Measurements from ENCODE around the gene ZAP70.

Gene ZAP70

DNA sequence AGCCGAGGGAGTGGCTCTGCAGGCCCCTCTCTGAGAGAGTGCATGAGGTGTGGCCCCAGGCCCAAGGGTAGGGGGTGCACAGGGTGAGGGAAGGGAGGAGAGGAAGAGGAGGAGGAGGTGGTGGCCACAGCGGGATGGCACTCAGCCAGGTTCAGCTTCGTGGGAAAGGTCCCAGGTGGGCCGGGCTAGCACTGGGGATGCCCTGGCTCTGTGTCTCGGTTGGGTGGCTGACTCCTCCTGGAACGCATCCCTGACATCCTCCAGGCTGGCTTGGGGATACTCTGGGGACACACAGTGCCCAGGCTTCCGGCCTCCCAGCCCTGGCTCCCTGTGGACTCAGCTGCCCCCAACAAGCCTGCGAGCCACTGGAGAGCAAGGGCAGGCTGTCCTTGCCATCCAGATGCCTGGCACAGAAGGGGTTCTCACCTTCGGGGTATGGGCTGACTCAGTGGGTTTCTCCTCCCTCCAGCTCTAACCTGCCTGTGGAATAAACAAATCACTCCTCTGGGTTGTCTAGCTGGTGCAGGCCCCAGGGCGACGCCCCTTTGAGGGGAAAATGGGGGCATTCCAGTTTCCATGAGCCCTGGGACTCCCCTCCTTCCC lies 582 bp upstream of the ZAP70 start:
- no peak overlapping the region for H3K4me3 ChIP-seq (ENCODE audit: low read depth, low read length)
- TF ChIP-seq, protein P1, sequence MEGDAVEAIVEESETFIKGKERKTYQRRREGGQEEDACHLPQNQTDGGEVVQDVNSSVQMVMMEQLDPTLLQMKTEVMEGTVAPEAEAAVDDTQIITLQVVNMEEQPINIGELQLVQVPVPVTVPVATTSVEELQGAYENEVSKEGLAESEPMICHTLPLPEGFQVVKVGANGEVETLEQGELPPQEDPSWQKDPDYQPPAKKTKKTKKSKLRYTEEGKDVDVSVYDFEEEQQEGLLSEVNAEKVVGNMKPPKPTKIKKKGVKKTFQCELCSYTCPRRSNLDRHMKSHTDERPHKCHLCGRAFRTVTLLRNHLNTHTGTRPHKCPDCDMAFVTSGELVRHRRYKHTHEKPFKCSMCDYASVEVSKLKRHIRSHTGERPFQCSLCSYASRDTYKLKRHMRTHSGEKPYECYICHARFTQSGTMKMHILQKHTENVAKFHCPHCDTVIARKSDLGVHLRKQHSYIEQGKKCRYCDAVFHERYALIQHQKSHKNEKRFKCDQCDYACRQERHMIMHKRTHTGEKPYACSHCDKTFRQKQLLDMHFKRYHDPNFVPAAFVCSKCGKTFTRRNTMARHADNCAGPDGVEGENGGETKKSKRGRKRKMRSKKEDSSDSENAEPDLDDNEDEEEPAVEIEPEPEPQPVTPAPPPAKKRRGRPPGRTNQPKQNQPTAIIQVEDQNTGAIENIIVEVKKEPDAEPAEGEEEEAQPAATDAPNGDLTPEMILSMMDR (IDR thresholded peaks at IDR 0.05; ENCODE audit: borderline replicate concordance, insufficient read depth, low read depth, low read length), result no peak

DNA sequence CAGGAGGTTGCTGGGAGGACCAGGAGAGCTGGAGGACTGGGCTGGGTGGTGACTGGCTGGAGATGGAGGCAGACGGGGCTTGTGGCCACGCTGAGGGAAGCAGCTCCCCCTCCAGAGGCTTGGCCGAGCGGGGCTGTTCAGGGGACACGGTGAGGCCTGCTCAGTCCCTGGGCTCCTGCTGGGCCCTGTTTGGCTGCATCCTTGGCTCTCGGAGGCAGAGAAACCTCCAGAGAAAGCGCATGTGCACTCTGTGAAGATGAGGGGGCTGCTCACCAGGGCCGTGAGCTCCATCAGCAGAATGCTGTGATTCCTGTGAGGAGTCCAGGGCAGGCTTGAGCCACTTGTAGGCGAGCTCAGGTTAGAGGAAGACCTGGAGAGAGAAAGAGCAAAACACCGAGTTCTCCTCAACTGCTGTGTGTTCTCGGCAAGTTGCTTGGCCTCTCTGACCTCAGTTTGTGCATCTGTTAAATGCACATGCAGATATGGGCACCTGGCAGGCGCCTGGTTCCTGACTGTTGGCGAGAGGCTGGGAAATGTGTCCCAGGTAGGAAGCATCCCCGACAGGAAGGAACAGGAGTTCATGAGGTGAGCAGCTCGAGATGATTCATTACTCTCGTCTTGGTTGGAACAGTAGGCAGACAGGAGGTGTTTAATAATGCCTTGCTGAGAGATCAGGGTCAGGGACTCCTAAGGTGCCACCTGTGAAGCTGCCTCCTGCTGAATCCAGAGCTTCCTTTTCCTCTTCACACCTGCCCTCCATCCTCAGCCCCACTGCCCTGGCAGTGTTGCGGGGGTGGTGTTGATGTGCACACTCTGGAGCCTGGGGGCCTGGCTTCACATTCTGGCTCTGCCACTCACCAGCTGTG lies 941 bp downstream of the ZAP70 start:
- H3K4me3 ChIP-seq (ENCODE audit: low read depth, low read length), result no peak overlapping the region
- TF ChIP-seq, protein P1 (IDR thresholded peaks at IDR 0.05; ENCODE audit: borderline replicate concordance, insufficient read depth, low read depth, low read length), result no peak

DNA sequence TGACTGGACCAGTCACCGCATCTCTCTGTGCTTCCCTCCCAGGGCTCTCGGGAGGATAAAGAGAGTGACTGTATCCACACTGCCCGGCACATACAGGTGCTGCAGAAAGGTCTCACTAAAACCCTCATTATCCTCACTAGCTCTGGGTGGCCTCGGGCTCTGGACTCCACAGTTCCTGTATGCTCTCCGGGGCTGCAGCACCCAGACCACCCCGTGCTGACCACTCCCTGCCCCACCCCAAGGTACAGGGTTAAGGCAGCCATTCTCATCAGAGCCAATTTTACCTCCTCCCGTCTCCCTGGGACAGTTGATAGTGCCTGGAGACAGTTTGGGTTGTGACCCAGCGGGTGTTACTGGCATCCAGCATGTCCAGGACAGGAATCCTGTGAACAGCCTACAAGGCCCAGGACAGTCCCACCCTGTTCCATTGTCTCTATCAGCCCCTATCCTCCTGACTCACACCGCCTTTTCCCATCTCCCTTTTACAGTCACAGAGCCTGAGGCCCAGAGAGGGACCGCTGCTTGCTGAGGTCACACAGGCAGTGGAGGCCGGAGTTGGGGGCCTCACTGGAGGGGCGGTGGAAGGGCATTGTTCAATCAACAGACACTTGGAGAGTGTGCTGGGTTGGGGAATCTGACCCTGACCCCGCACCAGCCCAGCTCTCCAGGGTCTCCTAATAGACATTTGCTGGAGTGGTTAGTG lies 1.7 kb downstream of the ZAP70 start:
- H3K4me3 ChIP-seq (ENCODE audit: low read depth, low read length), result no peak overlapping the region
- TF ChIP-seq, protein P1 (IDR thresholded peaks at IDR 0.05; ENCODE audit: borderline replicate concordance, insufficient read depth, low read depth, low read length), result no peak

DNA sequence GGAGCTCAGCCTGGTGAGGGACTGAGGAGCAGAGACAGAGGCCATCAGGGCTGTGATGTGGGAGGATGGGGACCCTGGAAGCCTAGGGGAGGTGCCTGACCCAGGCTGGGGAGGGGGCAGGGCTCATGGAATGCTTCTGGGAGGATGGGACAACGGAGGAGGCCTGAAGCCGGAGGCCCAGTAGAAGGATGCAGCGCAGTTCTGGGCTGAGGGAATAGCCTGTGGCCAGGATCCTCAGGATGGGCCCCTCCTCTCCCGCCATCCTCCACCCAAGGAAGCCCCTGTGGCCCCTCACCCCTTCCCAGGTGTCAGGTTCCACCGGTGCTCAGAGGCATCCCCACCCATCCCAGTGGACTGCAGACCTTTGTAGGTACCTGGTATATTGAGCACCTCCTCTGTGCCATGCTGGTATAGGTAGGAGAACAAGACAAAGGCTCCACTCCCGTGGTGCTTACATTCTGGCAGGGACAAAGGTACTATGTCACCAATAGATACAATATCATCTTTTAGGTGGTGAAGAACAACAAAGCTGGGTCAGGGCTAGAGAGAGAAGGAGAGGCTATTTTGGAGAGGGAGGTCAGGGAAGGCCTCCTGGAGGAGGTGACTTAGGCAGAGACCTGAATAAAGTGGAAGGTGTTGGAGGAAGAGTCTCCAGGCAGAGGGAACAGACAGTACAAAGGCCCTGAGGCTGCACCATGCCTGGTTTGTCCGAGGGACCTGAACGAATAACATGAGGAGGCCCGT lies 2.7 kb downstream of the ZAP70 start:
- TF ChIP-seq, protein P1 (IDR thresholded peaks at IDR 0.05; ENCODE audit: borderline replicate concordance, insufficient read depth, low read depth, low read length), result no peak
- no peak overlapping the region for H3K4me3 ChIP-seq (ENCODE audit: low read depth, low read length)

DNA sequence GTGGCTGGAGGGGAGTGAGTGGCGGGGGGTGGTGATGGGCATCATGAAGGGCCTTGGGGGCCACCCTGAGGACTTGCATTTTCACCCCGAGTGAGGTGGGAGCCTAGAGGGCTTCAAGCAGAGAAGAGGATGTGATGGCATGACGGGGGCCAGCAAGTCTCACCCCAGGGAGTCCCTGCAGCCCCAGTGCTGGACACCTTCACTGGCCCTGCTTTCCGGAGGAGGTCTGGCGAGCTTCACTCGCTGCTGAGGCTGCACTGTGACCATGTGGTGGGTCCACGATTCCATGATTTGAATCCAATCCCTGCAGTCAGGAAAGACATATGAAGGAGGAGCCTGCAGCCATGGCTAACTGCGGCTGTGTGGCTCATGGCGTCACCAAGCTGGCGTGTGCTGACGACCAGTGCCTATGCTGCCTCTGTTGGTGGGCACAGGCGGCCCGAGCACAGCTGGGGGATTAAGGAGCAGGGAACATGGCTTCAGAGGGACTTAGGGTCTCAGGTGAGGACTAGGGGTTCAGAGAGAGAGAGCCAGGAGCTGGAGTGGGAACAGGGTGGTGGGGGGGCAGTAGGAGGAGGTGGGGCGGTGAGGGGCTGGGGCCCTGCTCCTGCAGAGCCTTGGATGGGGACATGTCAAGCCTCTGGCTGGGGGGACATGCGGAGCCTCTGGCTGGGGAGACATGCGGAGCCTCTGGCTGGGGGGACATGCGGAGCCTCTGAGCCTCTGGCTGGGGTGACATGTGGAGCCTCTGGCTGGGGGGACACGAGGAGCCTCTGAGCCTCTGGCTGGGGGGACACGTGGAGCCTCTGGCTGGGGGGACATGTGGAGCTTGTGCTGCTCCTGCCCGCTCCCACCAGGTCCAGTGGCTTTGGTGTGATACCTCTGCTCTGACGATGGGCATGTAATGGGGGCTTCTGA lies 3.6 kb downstream of the ZAP70 start:
- TF ChIP-seq, protein P1 (IDR thresholded peaks at IDR 0.05; ENCODE audit: borderline replicate concordance, insufficient read depth, low read depth, low read length), result no peak
- no peak overlapping the region for H3K4me3 ChIP-seq (ENCODE audit: low read depth, low read length)

DNA sequence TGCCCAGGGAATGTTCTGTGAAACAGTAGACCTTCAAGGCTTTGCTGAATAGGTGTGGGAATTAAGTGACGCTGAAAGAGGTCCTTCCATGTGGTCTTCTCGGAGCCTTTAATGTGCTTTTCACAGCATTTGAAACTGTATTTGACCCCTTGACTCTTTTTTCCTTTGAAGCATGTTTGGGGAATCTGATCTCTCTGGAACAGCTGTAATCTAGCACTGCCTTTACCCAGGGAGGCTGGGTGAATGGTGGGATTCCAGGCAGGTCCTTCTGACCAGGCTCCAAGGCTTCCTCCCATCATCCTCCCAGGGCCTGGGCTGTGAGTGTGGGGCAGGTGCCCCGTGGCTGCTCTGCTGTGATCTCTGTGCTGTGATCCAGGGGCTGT lies 4.2 kb downstream of the ZAP70 start:
- TF ChIP-seq, protein P1 (IDR thresholded peaks at IDR 0.05; ENCODE audit: borderline replicate concordance, insufficient read depth, low read depth, low read length), result no peak
- no peak overlapping the region for H3K4me3 ChIP-seq (ENCODE audit: low read depth, low read length)
